Natural killer cell (primary cell): Measurements from ENCODE around the gene NR1D1. TPM values are rescaled to one million over a fixed set of nuclear protein-coding genes. Genes with fewer than 3 reads are reported as not detected.
A peak's percentile ranks its signal among the peaks of the same experiment; 100 is the strongest.

ENCODE experiments used
- ATAC-seq, 3 donors: fragments of 150-1000 bp in 2 of 3; fragments of 200-7000 bp in 1 of 3; cut with Tn5 transposase; 1 replicate in 1 of 3; 2 replicates in 2 of 3; pipeline ENCODE4 v1.10.0; 2021; ENCODE audit warnings: mild to moderate bottlenecking in 2 of 3, moderate library complexity in 2 of 3
- DNase-seq, 2 donors: peaks; one replicate each; pipeline versions ENCODE4 v3.0.0 to v3.0.0-alpha.2; 2013 to 2021; ENCODE audit warnings: mixed read lengths in 1 of 2
- H3K27ac ChIP-seq: one replicate; pipeline ENCODE4 v1.5.1; 2013; ENCODE audit warnings: mild to moderate bottlenecking, low read length
- H3K27me3 ChIP-seq: one replicate; pipeline ENCODE4 v1.6.1; 2013; ENCODE audit warnings: low read length; ENCODE audit not compliant: control insufficient read depth, insufficient read depth
- H3K36me3 ChIP-seq: one replicate; pipeline ENCODE4 v1.6.1; 2013; ENCODE audit warnings: low read length; ENCODE audit not compliant: control insufficient read depth, insufficient read depth
- H3K4me1 ChIP-seq: one replicate; pipeline ENCODE4 v1.6.1; 2013; ENCODE audit warnings: low read length; ENCODE audit not compliant: control insufficient read depth, insufficient read depth
- H3K4me3 ChIP-seq: one replicate; pipeline ENCODE4 v1.5.1; 2013; ENCODE audit warnings: low read length
- H3K9me3 ChIP-seq: one replicate; pipeline ENCODE4 v1.6.1; 2013; ENCODE audit warnings: low read length; ENCODE audit not compliant: control insufficient read depth, insufficient read depth
- H3K27ac Mint-ChIP-seq, 2 donors: one replicate each; pipeline ENCODE4 v1.8.0; 2022; ENCODE audit warnings: mild to moderate bottlenecking in 2 of 2, mixed read lengths in 2 of 2, moderate library complexity in 1 of 2
- H3K27me3 Mint-ChIP-seq, 2 donors: one replicate each; pipeline ENCODE4 v1.8.0; 2022; ENCODE audit warnings: low read depth in 2 of 2, mixed read lengths in 2 of 2
- H3K36me3 Mint-ChIP-seq: one replicate; pipeline ENCODE4 v1.8.0; 2022; ENCODE audit warnings: mixed read lengths
- H3K4me1 Mint-ChIP-seq, 2 donors: one replicate each; pipeline ENCODE4 v1.8.0; 2022; ENCODE audit warnings: mixed read lengths in 2 of 2
- H3K4me3 Mint-ChIP-seq: one replicate; pipeline ENCODE4 v1.8.0; 2022; ENCODE audit warnings: mild to moderate bottlenecking, moderate library complexity, mixed read lengths
- H3K9me3 Mint-ChIP-seq, 2 donors: one replicate each; pipeline ENCODE4 v1.8.0; 2022; ENCODE audit warnings: mixed read lengths in 2 of 2
- CTCF ChIP-seq: fragments of 200-600 bp; IDR thresholded peaks from one replicate; pipeline ENCODE4 v1.8.0; 2022; ENCODE audit warnings: antibody characterized with exemption
- WGBS: methylation state at CpG from one replicate; pipeline ENCODE4 v1.1.7; 2013; ENCODE audit warnings: missing lambda C conversion rate; ENCODE audit not compliant: insufficient coverage; 5-methylcytosine and 5-hydroxymethylcytosine counted together
- intact Hi-C: fragments of 100-400 bp; cut with micrococcal nuclease; formaldehyde crosslinking; loops from one replicate; pipeline ENCODE4 v1.14.2; 2022
- total RNA-seq, 4 donors: library from RNA; stranded (reverse); fragments of 120-200 nt in 1 of 4; gene quantifications; one replicate each; pipeline versions ENCODE4 v1.2.3 to v1.2.4, GENCODE V29; 2013 to 2022

The NR1D1 gene
- total RNA-seq, 3 donors from 2014 or later (not counting 1 experiment from before 2014, with no cell fraction given) = 8.8 to 10.1 (median 9.9) TPM

- peak; percentile 65 to 83 (median 70) for ATAC-seq
- Histone ChIP-seq H3K4me3 (peak overlapping the region; percentile 55), H3K4me1 (peaks cover 87% of the 10 kb centered on the region), H3K36me3 (peaks cover 10% of the 10 kb centered on the region), H3K27ac (peak overlapping the region; percentile 90), H3K9me3 (no peaks in the 10 kb centered on the region), H3K27me3 (no peaks in the 10 kb centered on the region)
- intact Hi-C loops = loop anchor here (1.0 kb wide), 1 partner anchor 8 kb away; no protein-coding TSS in a partner anchor
- Mint-ChIP-seq H3K4me1 (peaks cover 67 to 75% of the 10 kb centered on the region in 2 donors), H3K9me3 (no peaks in the 10 kb centered on the region), H3K36me3 (no peaks in the 10 kb centered on the region), H3K27me3 (no peaks in the 10 kb centered on the region), H3K27ac (peak overlapping the region; percentile 94 to 96), H3K4me3 (peak overlapping the region; percentile 98)
- no peak for TF ChIP-seq CTCF
- DNase-seq = peak; percentile 98 to 99
- WGBS = under 1% methylated on average over 51 of the region's 52 CpGs
Observed at GRCh38 chr17:40098846-40099618, 1.4 kb downstream of the NR1D1 start.

- WGBS = 71% methylated on average over 8 of the region's 9 CpGs
- Histone ChIP-seq H3K9me3 (no peaks in the 10 kb centered on the region), H3K4me3 (peak overlapping the region; percentile 6), H3K27ac (peak overlapping the region; percentile 90), H3K36me3 (peaks cover 19% of the 10 kb centered on the region), H3K27me3 (no peaks in the 10 kb centered on the region), H3K4me1 (peaks cover 79% of the 10 kb centered on the region)
- ATAC-seq = no peak
- no peaks in the 10 kb centered on the region for H3K9me3 Mint-ChIP-seq
- intact Hi-C loops = no loop called here
- H3K4me3 Mint-ChIP-seq = peak overlapping the region; percentile 98
- peaks cover 59 to 74% of the 10 kb centered on the region in 2 donors for H3K4me1 Mint-ChIP-seq
- no peaks in the 10 kb centered on the region for H3K27me3 Mint-ChIP-seq
- no peak for TF ChIP-seq CTCF
- H3K27ac Mint-ChIP-seq = peak overlapping the region; percentile 94 to 96
- peak in 1 of 2 donors; percentile 36 for DNase-seq
- H3K36me3 Mint-ChIP-seq = no peaks in the 10 kb centered on the region
Observed at GRCh38 chr17:40097931-40098845, 2.2 kb downstream of the NR1D1 start.

GRCh38 chr17:40097087-40097486 lies 3.3 kb downstream of the NR1D1 start:
- intact Hi-C loops = no loop called here
- 97% methylated on average over 10 of the region's 10 CpGs for WGBS

More at GRCh38 chr17:40097087-40097486, 3.3 kb downstream of the NR1D1 start:
- DNase-seq (no peak), ATAC-seq (no peak)
- Mint-ChIP-seq H3K27ac (peak overlapping the region; percentile 94 to 96), H3K4me3 (peak overlapping the region; percentile 88), H3K36me3 (no peaks in the 10 kb centered on the region), H3K9me3 (no peaks in the 10 kb centered on the region), H3K4me1 (peaks cover 59 to 74% of the 10 kb centered on the region in 2 donors), H3K27me3 (no peaks in the 10 kb centered on the region)
- no peak for TF ChIP-seq CTCF
- Histone ChIP-seq H3K9me3 (no peaks in the 10 kb centered on the region), H3K36me3 (peaks cover 22% of the 10 kb centered on the region), H3K4me1 (peaks cover 74% of the 10 kb centered on the region), H3K27me3 (no peaks in the 10 kb centered on the region), H3K27ac (peak overlapping the region; percentile 90), H3K4me3 (no peak overlapping the region)
